Uterus (tissue), 4 donors: Measurements from ENCODE around the gene WDR27. TPM values are rescaled to one million over a fixed set of nuclear protein-coding genes. Genes with fewer than 3 reads are reported as not detected.
A peak's percentile ranks its signal among the peaks of the same experiment; 100 is the strongest.

Experiments used
- DNase-seq, 2 donors: peaks; one replicate each; pipeline ENCODE4 v3.0.0-alpha.2; 2019 to 2020
- H3K27ac ChIP-seq, 2 donors: fragments of 200-600 bp; sonication (generic); 1 replicate in 1 of 2; 2 replicates in 1 of 2; pipeline ENCODE4 v1.5.1; 2016 to 2018
- H3K27me3 ChIP-seq, 2 donors: fragments of 200-600 bp; sonication (generic); one replicate each; pipeline ENCODE4 v1.5.1; 2018 to 2019; ENCODE audit warnings: control low read depth in 1 of 2
- H3K36me3 ChIP-seq, 2 donors: fragments of 200-600 bp; sonication (generic); one replicate each; pipeline ENCODE4 v1.5.1; 2019; ENCODE audit warnings: control low read depth in 1 of 2
- H3K4me1 ChIP-seq, 2 donors: fragments of 200-600 bp; sonication (generic); one replicate each; pipeline ENCODE4 v1.5.1; 2018 to 2019; ENCODE audit warnings: control low read depth in 1 of 2
- H3K4me3 ChIP-seq, 2 donors: fragments of 200-600 bp; sonication (generic); 1 replicate in 1 of 2; 2 replicates in 1 of 2; pipeline ENCODE4 v1.5.1; 2018 to 2019; ENCODE audit warnings: mild to moderate bottlenecking in 1 of 2
- H3K9me3 ChIP-seq, 2 donors: fragments of 200-600 bp; sonication (generic); one replicate each; pipeline ENCODE4 v1.5.1; 2019; ENCODE audit warnings: control low read depth in 1 of 2
- CTCF ChIP-seq, 4 experiments: fragments of 200-600 bp in 2 of 4; fragments of 450-650 bp in 2 of 4; sonication (generic) in 2 of 4; IDR thresholded peaks; one replicate each; pipeline ENCODE4 v1.5.1; 2016 to 2019; ENCODE audit warnings: antibody characterized with exemption in 4 of 4, mild to moderate bottlenecking in 2 of 4, moderate library complexity in 1 of 4
- POLR2A ChIP-seq, 2 donors: fragments of 450-650 bp; IDR thresholded peaks; one replicate each; pipeline ENCODE4 v1.6.1; 2016; ENCODE audit warnings: antibody characterized with exemption in 2 of 2, mild to moderate bottlenecking in 1 of 2, moderate library complexity in 1 of 2
- intact Hi-C: fragments of 100-400 bp; cut with DNase I; formaldehyde crosslinking; loops from one replicate; pipeline ENCODE4 v1.15.1; 2023; ENCODE audit warnings: low total_unique reads
- total RNA-seq, 4 donors: library from RNA; depleted of rRNA in 3 of 4; stranded (reverse); fragments of >200 nt in 3 of 4; gene quantifications; one replicate each; pipeline versions ENCODE4 v1.1.0 to v1.2.4, GENCODE V29; 2014 to 2023
- donor health status: DM: yes; HTN: yes; CAD: no.

Gene WDR27
- total RNA-seq, 4 donors from 2014 or later: 41.8 to 69.7 (median 59.7) TPM

GRCh38 chr6:169451065-169451838 lies 250.6 kb downstream of the WDR27 start:
- DNase-seq: no peak
- H3K27ac ChIP-seq: peak overlapping the region; percentile 93
- intact Hi-C loops: no loop called here
- no peaks in the 10 kb centered on the region for H3K36me3 ChIP-seq
- H3K9me3 ChIP-seq: no peaks in the 10 kb centered on the region
- no peaks in the 10 kb centered on the region for H3K27me3 ChIP-seq
- peak overlapping the region in 1 of 2 donors; percentile 18 for H3K4me3 ChIP-seq
- TF ChIP-seq POLR2A (IDR thresholded peaks at IDR 0.05) (no peak), CTCF (IDR thresholded peaks at IDR 0.05) (no peak)
- peaks cover 0 to 12% of the 10 kb centered on the region in 2 donors for H3K4me1 ChIP-seq

GRCh38 chr6:169450097-169450496 lies 251.7 kb downstream of the WDR27 start:
- no peak for DNase-seq
- Histone ChIP-seq H3K36me3 (no peaks in the 10 kb centered on the region), H3K9me3 (no peaks in the 10 kb centered on the region), H3K4me3 (no peak overlapping the region), H3K4me1 (peaks cover 0 to 12% of the 10 kb centered on the region in 2 donors), H3K27me3 (no peaks in the 10 kb centered on the region), H3K27ac (peak overlapping the region; percentile 93)
- intact Hi-C loops: no loop called here
- TF ChIP-seq POLR2A (IDR thresholded peaks at IDR 0.05): no peak
- TF ChIP-seq CTCF (IDR thresholded peaks at IDR 0.05): no peak

- peaks cover 0 to 12% of the 10 kb centered on the region in 2 donors for H3K4me1 ChIP-seq
- peak overlapping the region in 1 of 2 donors; percentile 93 for H3K27ac ChIP-seq
- no peaks in the 10 kb centered on the region for H3K27me3 ChIP-seq
- H3K4me3 ChIP-seq: no peak overlapping the region
- no peaks in the 10 kb centered on the region for H3K36me3 ChIP-seq
- no peak for DNase-seq
- TF ChIP-seq CTCF (IDR thresholded peaks at IDR 0.05) (no peak), POLR2A (IDR thresholded peaks at IDR 0.05) (no peak)
- intact Hi-C loops: no loop called here
- H3K9me3 ChIP-seq: no peaks in the 10 kb centered on the region
Measured at GRCh38 chr6:169449221-169449620, 252.6 kb downstream of the WDR27 start.

- intact Hi-C loops: no loop called here
- Histone ChIP-seq H3K9me3 (no peaks in the 10 kb centered on the region), H3K36me3 (no peaks in the 10 kb centered on the region), H3K4me3 (no peak overlapping the region), H3K4me1 (peaks cover 0 to 6% of the 10 kb centered on the region in 2 donors), H3K27ac (no peak overlapping the region), H3K27me3 (no peaks in the 10 kb centered on the region)
- no peak for TF ChIP-seq POLR2A (IDR thresholded peaks at IDR 0.05)
- TF ChIP-seq CTCF (IDR thresholded peaks at IDR 0.05): no peak
- DNase-seq: no peak
Measured at GRCh38 chr6:169445661-169446581, 255.9 kb downstream of the WDR27 start.

GRCh38 chr6:169445227-169445626 lies 256.6 kb downstream of the WDR27 start:
- Histone ChIP-seq H3K4me1 (no peaks in the 10 kb centered on the region), H3K9me3 (no peaks in the 10 kb centered on the region), H3K27ac (no peak overlapping the region), H3K27me3 (no peaks in the 10 kb centered on the region), H3K4me3 (no peak overlapping the region), H3K36me3 (no peaks in the 10 kb centered on the region)
- intact Hi-C loops: no loop called here
- no peak for DNase-seq
- TF ChIP-seq POLR2A (IDR thresholded peaks at IDR 0.05): no peak
- no peak for TF ChIP-seq CTCF (IDR thresholded peaks at IDR 0.05)
